HG03558 (cell line): Measurements from ENCODE around the gene PTPRG.
"Not testable (repeated sequence)": the region's sequence is repeated elsewhere in the genome, so short reads cannot be mapped to it uniquely, and the experiment has no call there.

Experiments
- ATAC-seq: cut with Tn5 transposase; IDR thresholded peaks from one replicate; pipeline ENCODE4 v1.9.1; 2021; ENCODE audit warnings: moderate number of reproducible peaks; ENCODE audit not compliant: unreplicated experiment; ENCODE audit errors: extremely low read depth

The PTPRG gene

GRCh38 chr3:61810953-61811497, 249.7 kb downstream of the PTPRG start:
- ATAC-seq = no peak

DNA sequence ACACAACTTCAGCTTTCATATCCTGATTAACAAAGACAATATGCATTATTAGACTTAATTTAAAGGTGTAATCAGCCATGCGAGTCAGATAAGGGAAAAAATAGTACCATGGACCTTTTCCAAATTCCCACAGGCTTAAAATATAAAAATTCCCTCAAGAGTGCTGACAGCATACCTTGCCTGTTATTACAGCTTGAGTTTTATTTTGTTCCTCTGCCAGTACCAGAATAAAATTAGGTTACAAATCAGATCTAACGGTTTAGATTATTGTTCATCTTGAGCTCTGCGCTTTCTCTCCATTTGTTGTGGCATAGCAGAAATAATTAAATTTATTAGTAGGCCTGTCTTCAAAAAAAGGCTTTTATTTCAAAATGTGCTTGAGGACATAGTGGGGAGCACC, 250.3 kb downstream of the PTPRG start:
- no peak for ATAC-seq

GRCh38 chr3:61812085-61812484, 250.7 kb downstream of the PTPRG start:
- no peak for ATAC-seq

DNA sequence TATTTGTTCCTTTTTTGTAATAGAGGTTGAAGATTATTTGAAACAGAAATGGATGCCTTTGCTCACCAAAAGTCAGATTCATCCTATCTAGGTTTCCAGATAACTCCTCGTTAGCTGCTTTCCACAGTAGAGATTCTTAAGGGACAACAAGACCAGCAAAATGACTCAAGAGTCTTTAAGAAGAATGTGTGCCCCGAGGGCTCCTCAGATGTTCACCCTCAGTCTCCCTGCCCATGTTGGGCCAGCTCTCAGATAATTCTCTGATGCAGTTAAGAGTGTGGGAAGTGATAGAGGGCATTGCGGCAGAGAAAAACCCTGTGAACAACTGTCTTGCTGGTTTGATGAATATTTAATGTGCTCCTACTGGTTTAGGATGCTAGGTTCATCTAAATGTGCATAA, 251.1 kb downstream of the PTPRG start:
- no peak for ATAC-seq

DNA sequence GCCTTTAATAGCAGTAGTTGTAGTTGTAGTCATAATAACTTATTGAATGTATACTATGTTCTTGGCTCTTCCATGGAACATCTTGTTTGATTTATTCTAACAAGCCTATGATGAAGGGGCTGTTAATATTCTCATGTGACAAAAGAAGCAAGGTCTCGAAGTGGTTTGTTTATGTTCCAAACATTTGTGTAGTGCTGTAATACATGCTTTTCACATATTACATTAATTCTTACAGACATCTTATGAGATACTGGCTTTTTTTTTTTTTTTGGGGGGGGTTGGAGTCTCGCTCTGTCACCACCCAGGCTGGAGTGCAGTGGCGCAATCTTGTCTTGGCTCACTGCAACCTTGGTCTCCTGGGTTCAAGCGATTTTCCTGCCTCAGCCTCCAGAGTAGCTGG, 252.3 kb downstream of the PTPRG start:
- ATAC-seq = no peak

- no peak for ATAC-seq
These were observed 253.3 kb downstream of the PTPRG start for GRCh38 chr3:61814674-61815073.

GRCh38 chr3:61816304-61816703, 254.9 kb downstream of the PTPRG start:
- not testable (repeated sequence) for ATAC-seq

GRCh38 chr3:61819861-61820260, 258.5 kb downstream of the PTPRG start:
- no peak for ATAC-seq

- ATAC-seq = no peak
These were observed 259.1 kb downstream of the PTPRG start for GRCh38 chr3:61820306-61820992.

GRCh38 chr3:61821823-61822251, 260.5 kb downstream of the PTPRG start:
- no peak for ATAC-seq

DNA sequence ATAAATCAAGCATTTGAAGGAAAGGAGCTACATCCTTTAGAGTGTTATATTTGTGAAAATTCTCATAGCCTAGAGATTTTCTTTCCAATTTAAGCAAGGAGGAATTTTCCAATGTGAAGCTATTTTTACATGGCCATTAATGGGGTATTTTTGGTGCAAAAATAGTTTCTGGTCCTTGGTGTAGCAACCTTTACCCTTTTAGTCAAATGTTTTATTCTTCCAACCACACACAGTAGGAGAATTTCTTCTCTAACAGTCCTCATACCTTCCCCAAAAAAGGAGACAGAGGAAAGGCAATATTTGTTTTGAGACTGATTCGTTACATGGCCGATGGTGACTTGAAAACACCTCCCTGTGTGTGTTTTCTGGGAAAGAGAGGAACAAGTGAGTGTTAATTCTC, 261.2 kb downstream of the PTPRG start:
- ATAC-seq = no peak

DNA sequence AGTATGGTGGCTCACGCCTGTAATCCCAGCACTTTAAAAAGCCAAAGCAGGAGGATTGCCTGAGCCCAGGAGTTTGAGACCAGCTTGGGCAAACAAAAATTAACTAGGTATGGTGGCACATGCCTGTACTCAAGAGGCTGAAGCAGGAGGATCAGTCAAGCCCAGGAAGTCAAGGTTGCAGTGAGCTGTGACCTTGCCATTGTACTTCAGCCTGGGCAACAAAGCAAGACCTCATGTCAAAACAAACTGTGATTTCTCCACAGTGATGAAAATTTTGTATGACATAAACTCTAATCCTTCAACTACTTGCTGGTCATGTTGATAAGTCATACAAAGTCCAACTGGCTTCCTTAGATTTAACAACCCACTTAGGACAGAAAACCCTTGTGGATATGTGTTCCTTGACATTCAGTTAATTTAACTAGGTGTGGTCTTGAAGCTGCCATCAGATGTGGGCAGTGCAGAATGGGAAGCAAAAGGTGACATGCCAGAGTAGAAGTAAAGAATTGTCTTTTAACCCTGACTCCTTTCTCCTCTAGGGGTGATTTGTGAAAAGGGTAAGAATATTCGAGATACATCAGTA, 263.3 kb downstream of the PTPRG start:
- ATAC-seq = no peak

DNA sequence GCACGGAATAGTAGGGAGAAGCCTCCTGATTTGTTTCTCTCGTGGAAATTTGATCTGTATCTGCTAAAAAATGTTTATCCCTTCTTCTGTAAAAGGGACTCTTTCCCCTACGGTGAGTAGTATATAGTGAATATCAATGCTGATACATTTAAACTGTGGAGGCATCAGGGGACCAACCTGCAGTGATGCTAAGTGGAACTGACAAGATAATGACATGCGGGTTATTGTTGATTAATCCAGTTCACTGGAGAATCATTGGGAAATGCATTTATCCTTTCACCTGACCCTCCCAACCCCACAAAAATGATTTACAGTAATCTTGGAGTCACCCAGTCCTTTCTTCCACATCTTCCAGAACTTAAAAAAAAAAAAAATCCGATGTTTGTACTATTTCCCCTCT, 264.8 kb downstream of the PTPRG start:
- ATAC-seq = no peak

- ATAC-seq = no peak
These were observed 267.0 kb downstream of the PTPRG start for GRCh38 chr3:61828184-61828874.

GRCh38 chr3:61828880-61829721, 267.7 kb downstream of the PTPRG start:
- no peak for ATAC-seq

GRCh38 chr3:61829722-61830350, 268.5 kb downstream of the PTPRG start:
- no peak for ATAC-seq

DNA sequence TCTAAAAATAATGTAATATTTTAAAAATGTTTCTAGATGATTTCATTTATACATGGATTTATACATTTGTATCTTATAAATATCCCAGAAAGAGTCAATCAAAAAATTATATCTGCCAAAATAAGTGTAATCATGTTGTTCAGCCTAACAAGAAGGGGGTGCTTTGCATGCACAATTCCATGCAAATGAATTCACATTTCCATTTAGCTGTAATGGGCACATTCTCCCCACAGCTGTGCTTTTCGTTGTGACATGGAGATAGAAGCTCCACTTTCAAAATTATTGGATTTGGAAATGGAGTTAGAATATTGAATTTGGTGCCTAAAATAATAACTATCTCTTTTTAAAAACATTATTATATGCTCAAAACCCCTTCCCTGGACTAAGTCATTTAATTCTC, 270.6 kb downstream of the PTPRG start:
- no peak for ATAC-seq

- ATAC-seq = no peak
These were observed 271.2 kb downstream of the PTPRG start for GRCh38 chr3:61832375-61833229.

GRCh38 chr3:61839256-61839655, 277.9 kb downstream of the PTPRG start:
- ATAC-seq = no peak
